B cell (primary cell): Measurements from ENCODE around the gene ABHD2.

Source experiments
- EZH2 ChIP-seq: IDR thresholded peaks from 2 replicates; pipeline ENCODE4 v1.6.1; 2012; ENCODE audit warnings: borderline replicate concordance, low read depth, mild to moderate bottlenecking, moderate library complexity, low read length; ENCODE audit not compliant: insufficient read depth, poor library complexity, severe bottlenecking
- TF ChIP-seq, protein P1 (sequence below): fragments of 200-600 bp; IDR thresholded peaks from one replicate; pipeline ENCODE4 v1.8.0; 2022; ENCODE audit warnings: antibody characterized with exemption, mild to moderate bottlenecking

DNA sequence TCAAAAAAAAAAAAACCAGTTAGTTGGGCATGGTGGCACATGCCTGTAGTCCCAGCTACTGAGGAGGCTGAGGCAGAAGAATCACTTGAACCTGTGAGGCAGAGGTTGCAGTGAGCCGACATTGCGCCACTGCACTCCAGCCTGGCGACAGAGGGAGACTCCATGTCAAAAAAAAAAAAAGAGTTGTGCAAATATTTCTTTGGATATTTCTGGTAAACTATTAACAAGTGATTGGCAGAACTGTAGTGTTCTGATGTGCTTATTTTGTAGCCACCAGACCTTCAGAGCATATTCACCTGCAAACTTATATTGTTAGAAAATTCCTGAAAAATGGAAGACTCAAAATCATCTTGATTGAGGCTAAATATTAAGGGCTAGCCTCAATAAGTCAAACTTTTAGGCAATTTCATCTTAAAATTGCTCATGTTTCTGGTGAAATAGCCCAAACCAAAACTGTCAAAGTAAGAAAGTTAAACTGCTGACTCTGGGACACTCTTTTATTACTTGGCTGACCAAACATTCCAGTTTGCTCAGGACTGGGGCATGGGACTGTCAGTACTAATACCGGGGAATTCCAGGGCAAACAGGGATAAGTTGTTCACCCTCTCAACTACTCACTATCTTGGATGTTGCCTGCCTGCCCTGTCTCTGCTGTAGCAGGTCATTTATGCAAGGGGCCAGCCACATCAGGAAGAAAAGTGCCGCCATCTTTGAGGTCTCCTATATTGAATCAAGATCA lies 37.0 kb downstream of the ABHD2 start:
- TF ChIP-seq, protein P1, sequence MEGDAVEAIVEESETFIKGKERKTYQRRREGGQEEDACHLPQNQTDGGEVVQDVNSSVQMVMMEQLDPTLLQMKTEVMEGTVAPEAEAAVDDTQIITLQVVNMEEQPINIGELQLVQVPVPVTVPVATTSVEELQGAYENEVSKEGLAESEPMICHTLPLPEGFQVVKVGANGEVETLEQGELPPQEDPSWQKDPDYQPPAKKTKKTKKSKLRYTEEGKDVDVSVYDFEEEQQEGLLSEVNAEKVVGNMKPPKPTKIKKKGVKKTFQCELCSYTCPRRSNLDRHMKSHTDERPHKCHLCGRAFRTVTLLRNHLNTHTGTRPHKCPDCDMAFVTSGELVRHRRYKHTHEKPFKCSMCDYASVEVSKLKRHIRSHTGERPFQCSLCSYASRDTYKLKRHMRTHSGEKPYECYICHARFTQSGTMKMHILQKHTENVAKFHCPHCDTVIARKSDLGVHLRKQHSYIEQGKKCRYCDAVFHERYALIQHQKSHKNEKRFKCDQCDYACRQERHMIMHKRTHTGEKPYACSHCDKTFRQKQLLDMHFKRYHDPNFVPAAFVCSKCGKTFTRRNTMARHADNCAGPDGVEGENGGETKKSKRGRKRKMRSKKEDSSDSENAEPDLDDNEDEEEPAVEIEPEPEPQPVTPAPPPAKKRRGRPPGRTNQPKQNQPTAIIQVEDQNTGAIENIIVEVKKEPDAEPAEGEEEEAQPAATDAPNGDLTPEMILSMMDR, result no peak
- no peak for TF ChIP-seq EZH2
